Lower leg skin (tissue), 3 donors: ENCODE data around the gene KXD1.

Source experiments
- CTCF ChIP-seq, 3 donors: fragments of 450-650 bp; IDR thresholded peaks; one replicate each; pipeline ENCODE4 v1.5.1; 2016; ENCODE audit warnings: antibody characterized with exemption in 3 of 3, mild to moderate bottlenecking in 3 of 3, moderate library complexity in 2 of 3
- POLR2A ChIP-seq, 2 donors: fragments of 450-650 bp; IDR thresholded peaks; one replicate each; pipeline ENCODE4 v1.6.1; 2016 to 2017; ENCODE audit warnings: antibody characterized with exemption in 2 of 2, mild to moderate bottlenecking in 1 of 2, moderate library complexity in 1 of 2

GRCh38 chr19:18593367-18594095 is 35.9 kb downstream of the KXD1 start:
- TF ChIP-seq CTCF (IDR thresholded peaks at IDR 0.05), result no peak
- no peak for TF ChIP-seq POLR2A (IDR thresholded peaks at IDR 0.05)
